PC-3 (cell line): ENCODE data around the gene S100P. TPM values are rescaled to one million over a fixed set of nuclear protein-coding genes. Genes with fewer than 3 reads are reported as not detected.
A peak's percentile ranks its signal among the peaks of the same experiment; 100 is the strongest.

ENCODE experiments used
- ATAC-seq: fragments of 200-7000 bp; cut with Tn5 transposase; 2 replicates; pipeline ENCODE4 v1.9.1; 2020; ENCODE audit warnings: mild to moderate bottlenecking, moderate library complexity
- BruUV-seq: library from RNA; stranded (reverse); fragments of 400-500 nt; replicated peaks from 2 replicates; lab custom pipeline; 2021; lab: Mats Ljungman, UMichigan
- CTCF ChIA-PET: fragments of 300-600 bp; sonication (Branson Sonifier 250); formaldehyde crosslinking; loops from one replicate; lab custom pipeline; 2022; ENCODE audit warnings: antibody characterized with exemption; lab: Charles Lee
- POLR2A ChIA-PET: fragments of 300-600 bp; sonication (Branson Sonifier 250); formaldehyde crosslinking; loops from one replicate; lab custom pipeline; 2022; ENCODE audit warnings: antibody characterized with exemption; ENCODE audit not compliant: unreplicated experiment; lab: Charles Lee
- DNase-seq: peaks from one replicate; pipeline ENCODE4 v3.0.0-alpha.2; 2015
- H2AFZ ChIP-seq: fragments of 300-600 bp; sonication (generic); 2 replicates; pipeline ENCODE4 v1.6.0; 2016; ENCODE audit warnings: antibody characterized with exemption, low read length
- H3F3A ChIP-seq: fragments of 300-600 bp; sonication (generic); one replicate; pipeline ENCODE4 v1.6.0; 2017; ENCODE audit warnings: antibody characterized with exemption, low read length, control low read depth, mild to moderate bottlenecking; ENCODE audit not compliant: unreplicated experiment
- H3K27ac ChIP-seq: fragments of 300-600 bp; sonication (generic); 2 replicates; pipeline ENCODE4 v1.5.1; 2016; ENCODE audit warnings: mild to moderate bottlenecking, low read length
- H3K27me3 ChIP-seq: fragments of 300-600 bp; sonication (generic); 2 replicates; pipeline ENCODE4 v1.6.1; 2016; ENCODE audit warnings: low read length, mixed read lengths
- H3K36me3 ChIP-seq: fragments of 300-600 bp; sonication (generic); 2 replicates; pipeline ENCODE4 v1.6.1; 2016; ENCODE audit warnings: low read depth, mixed run types, low read length, mixed read lengths
- H3K4me1 ChIP-seq: fragments of 300-600 bp; sonication (generic); 2 replicates; pipeline ENCODE4 v1.5.1; 2016; ENCODE audit warnings: low read length; ENCODE audit not compliant: insufficient read depth
- H3K4me2 ChIP-seq: fragments of 300-600 bp; sonication (generic); 2 replicates; pipeline ENCODE4 v1.6.0; 2016; ENCODE audit warnings: low read length
- H3K4me3 ChIP-seq: fragments of 300-600 bp; sonication (generic); 2 replicates; pipeline ENCODE4 v1.5.1; 2016; ENCODE audit warnings: mild to moderate bottlenecking, low read length, mixed read lengths
- H3K79me2 ChIP-seq: fragments of 300-600 bp; sonication (generic); 2 replicates; pipeline ENCODE4 v1.6.1; 2017; ENCODE audit warnings: low read length, mixed read lengths
- H3K9ac ChIP-seq: fragments of 300-600 bp; sonication (generic); 2 replicates; pipeline ENCODE4 v1.6.0; 2016; ENCODE audit warnings: mild to moderate bottlenecking, low read length
- H3K9me2 ChIP-seq: fragments of 300-600 bp; sonication (generic); replicated peaks from 2 replicates; pipeline ENCODE4 v1.6.1; 2016; ENCODE audit warnings: mixed run types, low read length, mixed read lengths
- H3K9me3 ChIP-seq: fragments of 300-600 bp; sonication (generic); 2 replicates; pipeline ENCODE4 v1.6.1; 2016; ENCODE audit warnings: low read length, mixed read lengths
- H4K20me1 ChIP-seq: fragments of 300-600 bp; sonication (generic); 2 replicates; pipeline ENCODE4 v1.6.1; 2016; ENCODE audit warnings: low read length, mixed read lengths
- EZH2 ChIP-seq: fragments of 300-600 bp; sonication (generic); IDR thresholded peaks from one replicate; pipeline ENCODE4 v1.6.1; 2017; ENCODE audit warnings: antibody characterized with exemption, mild to moderate bottlenecking, low read length; ENCODE audit not compliant: unreplicated experiment
- EZH2phosphoT487 ChIP-seq: fragments of 300-600 bp; sonication (generic); IDR thresholded peaks from 2 replicates; pipeline ENCODE4 v1.6.1; 2018; ENCODE audit warnings: mild to moderate bottlenecking, antibody characterized with exemption, low read length, borderline replicate concordance
- intact Hi-C: fragments of 100-400 bp; cut with micrococcal nuclease; formaldehyde crosslinking; loops from 2 replicates; pipeline ENCODE4 v1.9.0; 2023
- total RNA-seq: library from RNA; depleted of rRNA; stranded (reverse); fragments of >200 nt; gene quantifications from 2 replicates; pipeline ENCODE4 v1.2.3, GENCODE V29; 2014
- TF ChIP-seq, protein P1 (sequence below): fragments of 300-600 bp; sonication (generic); conservative IDR thresholded peaks from 2 replicates; pipeline ENCODE4 v1.5.1; 2017; ENCODE audit warnings: antibody characterized with exemption, low read depth, mild to moderate bottlenecking, low read length

S100P gene
- total RNA-seq, 1 experiment from 2014 or later = 59.8 TPM

DNA sequence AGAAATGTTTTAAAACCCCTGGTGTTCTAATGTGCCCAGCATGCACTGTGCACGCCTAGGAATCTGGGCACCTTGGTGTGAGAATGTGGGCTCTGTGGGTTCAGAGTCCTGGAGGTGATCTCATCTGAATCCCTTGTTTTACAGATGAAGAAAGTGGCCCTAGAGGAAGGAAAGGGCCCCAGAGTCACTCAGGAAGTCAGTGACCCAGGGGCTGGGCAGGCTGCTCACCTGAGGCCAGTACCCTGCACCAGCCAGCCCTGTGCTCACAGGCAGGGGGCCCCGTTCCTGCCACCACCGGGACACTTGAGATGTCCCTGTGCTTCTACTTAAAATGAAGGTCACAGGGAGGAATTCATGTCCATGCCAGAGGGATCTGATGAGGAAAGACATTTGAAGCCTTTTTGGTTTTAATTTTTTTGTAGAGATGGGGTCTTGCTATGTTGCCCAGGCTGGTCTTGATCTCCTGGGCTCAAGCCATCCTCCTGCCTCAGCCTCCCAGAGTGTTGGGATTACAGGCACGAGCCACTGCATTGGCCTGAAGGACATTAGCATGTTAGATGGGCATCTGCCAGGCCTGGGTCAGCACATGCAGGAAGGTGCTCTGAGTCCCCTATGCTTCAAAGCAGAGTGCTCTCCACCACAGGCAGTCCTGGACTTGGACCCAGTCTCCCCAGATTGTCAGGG is 7.4 kb upstream of the S100P start:
- no peaks in the 10 kb centered on the region for H3K9me2 ChIP-seq
- H3K36me3 ChIP-seq = no peaks in the 10 kb centered on the region
- H3K9me3 ChIP-seq = no peaks in the 10 kb centered on the region
- no peaks in the 10 kb centered on the region for H4K20me1 ChIP-seq
- no peaks in the 10 kb centered on the region for H3K27me3 ChIP-seq
- BruUV-seq = no TSS peak
- H2AFZ ChIP-seq = no peak overlapping the region
- ChIA-PET POLR2A (no interaction called here), CTCF (no interaction called here)
- H3K4me1 ChIP-seq = peaks cover 28% of the 10 kb centered on the region
- no peak overlapping the region for H3K9ac ChIP-seq
- ATAC-seq (no peak), DNase-seq (no peak)
- no peak for TF ChIP-seq EZH2
- TF ChIP-seq, protein P1, sequence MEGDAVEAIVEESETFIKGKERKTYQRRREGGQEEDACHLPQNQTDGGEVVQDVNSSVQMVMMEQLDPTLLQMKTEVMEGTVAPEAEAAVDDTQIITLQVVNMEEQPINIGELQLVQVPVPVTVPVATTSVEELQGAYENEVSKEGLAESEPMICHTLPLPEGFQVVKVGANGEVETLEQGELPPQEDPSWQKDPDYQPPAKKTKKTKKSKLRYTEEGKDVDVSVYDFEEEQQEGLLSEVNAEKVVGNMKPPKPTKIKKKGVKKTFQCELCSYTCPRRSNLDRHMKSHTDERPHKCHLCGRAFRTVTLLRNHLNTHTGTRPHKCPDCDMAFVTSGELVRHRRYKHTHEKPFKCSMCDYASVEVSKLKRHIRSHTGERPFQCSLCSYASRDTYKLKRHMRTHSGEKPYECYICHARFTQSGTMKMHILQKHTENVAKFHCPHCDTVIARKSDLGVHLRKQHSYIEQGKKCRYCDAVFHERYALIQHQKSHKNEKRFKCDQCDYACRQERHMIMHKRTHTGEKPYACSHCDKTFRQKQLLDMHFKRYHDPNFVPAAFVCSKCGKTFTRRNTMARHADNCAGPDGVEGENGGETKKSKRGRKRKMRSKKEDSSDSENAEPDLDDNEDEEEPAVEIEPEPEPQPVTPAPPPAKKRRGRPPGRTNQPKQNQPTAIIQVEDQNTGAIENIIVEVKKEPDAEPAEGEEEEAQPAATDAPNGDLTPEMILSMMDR = no peak
- no peak for TF ChIP-seq EZH2phosphoT487
- intact Hi-C loops = no loop called here
- H3K79me2 ChIP-seq = no peaks in the 10 kb centered on the region
- H3F3A ChIP-seq = no peaks in the 10 kb centered on the region
- H3K4me3 ChIP-seq = no peak overlapping the region
- H3K4me2 ChIP-seq = no peak overlapping the region
- no peak overlapping the region for H3K27ac ChIP-seq

DNA sequence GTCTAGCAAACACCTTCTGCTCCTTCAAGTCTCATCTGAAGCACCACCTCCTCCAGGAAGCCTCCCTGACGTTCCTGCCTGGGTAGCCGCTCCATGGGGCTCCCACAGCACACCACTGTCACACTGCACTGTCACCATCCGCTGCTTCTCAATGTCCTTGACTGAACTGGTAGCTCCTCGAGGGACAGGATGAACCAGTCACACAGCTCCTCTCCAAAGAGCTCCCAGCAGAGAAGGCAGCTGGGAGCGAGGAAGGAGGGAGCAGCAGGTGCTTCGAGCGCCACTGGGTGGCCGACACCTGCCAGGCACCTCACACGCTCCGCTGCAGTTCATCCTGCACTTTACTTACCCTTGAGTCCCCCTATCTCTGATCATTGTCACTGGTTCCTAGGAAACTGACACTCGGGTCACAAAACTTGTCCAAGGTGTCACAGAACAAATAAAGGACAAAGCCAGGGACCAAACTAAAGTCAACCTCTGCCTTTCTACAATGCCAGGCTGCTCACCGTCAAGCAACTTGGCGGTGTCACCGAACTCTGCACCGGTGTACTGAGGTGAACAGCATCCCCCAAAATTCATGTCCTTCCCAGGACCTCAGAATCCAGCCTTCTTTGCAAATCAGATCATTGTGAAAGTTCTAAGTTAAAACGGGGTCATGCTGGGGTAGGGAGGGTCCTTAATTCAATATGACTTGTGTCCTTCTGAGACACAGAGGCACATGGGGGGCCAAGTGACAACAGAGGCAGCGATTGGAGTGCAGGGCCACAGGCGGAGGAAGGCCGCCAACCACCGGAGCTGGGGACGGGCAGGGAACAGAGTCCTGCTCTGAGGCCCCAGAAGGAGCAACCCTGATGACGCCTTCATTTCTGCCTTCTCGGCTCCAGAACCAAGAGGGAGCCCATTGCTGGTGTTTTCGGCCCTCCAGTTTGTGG is 5.5 kb upstream of the S100P start:
- H3K27ac ChIP-seq = peak overlapping the region; percentile 90
- H3K9me2 ChIP-seq = no peaks in the 10 kb centered on the region
- ChIA-PET POLR2A (no interaction called here), CTCF (no interaction called here)
- H3K4me3 ChIP-seq = no peak overlapping the region
- H3K36me3 ChIP-seq = no peaks in the 10 kb centered on the region
- H3K79me2 ChIP-seq = no peaks in the 10 kb centered on the region
- H2AFZ ChIP-seq = peak overlapping the region; percentile 40
- TF ChIP-seq EZH2phosphoT487 (no peak), EZH2 (no peak)
- TF ChIP-seq, protein P1 = no peak
- DNase-seq (peak; percentile 24), ATAC-seq (no peak)
- H3K4me2 ChIP-seq = peak overlapping the region; percentile 60
- H3K27me3 ChIP-seq = no peaks in the 10 kb centered on the region
- no peaks in the 10 kb centered on the region for H4K20me1 ChIP-seq
- peaks cover 39% of the 10 kb centered on the region for H3K4me1 ChIP-seq
- no TSS peak for BruUV-seq
- intact Hi-C loops = no loop called here
- peak overlapping the region; percentile 64 for H3K9ac ChIP-seq
- no peaks in the 10 kb centered on the region for H3K9me3 ChIP-seq
- no peaks in the 10 kb centered on the region for H3F3A ChIP-seq
